Stomach (tissue), 9 donors: ENCODE measurements around the gene STK38. TPM values are rescaled to one million over a fixed set of nuclear protein-coding genes. Genes with fewer than 3 reads are reported as not detected.
"Not testable (repeated sequence)": the region's sequence is repeated elsewhere in the genome, so short reads cannot be mapped to it uniquely, and the experiment has no call there.

Source experiments
- DNase-seq, 2 donors: peaks; one replicate each; pipeline versions ENCODE4 v3.0.0 to v3.0.0-alpha.2; 2013 to 2019
- H3K27ac ChIP-seq, 5 donors: fragments of 200-600 bp in 4 of 5; sonication (generic) in 4 of 5; one replicate each; pipeline ENCODE4 v1.5.1; 2013 to 2019; ENCODE audit warnings: mild to moderate bottlenecking in 1 of 5, moderate library complexity in 1 of 5
- H3K27me3 ChIP-seq, 3 donors: fragments of 200-600 bp; sonication (generic); one replicate each; pipeline ENCODE4 v1.5.1; 2017 to 2019; ENCODE audit warnings: mixed run types in 1 of 3
- H3K36me3 ChIP-seq, 4 donors: fragments of 200-600 bp; sonication (generic); 1 replicate in 3 of 4; 2 replicates in 1 of 4; pipeline ENCODE4 v1.5.1; 2016 to 2019
- H3K4me1 ChIP-seq, 4 donors: fragments of 200-600 bp; sonication (generic); one replicate each; pipeline ENCODE4 v1.5.1; 2016 to 2019
- H3K4me3 ChIP-seq, 4 donors: fragments of 200-600 bp; sonication (generic) in 3 of 4; one replicate each; pipeline ENCODE4 v1.5.1; 2016 to 2019; ENCODE audit warnings: mild to moderate bottlenecking in 1 of 4
- H3K9me3 ChIP-seq, 4 donors: fragments of 200-600 bp; sonication (generic); one replicate each; pipeline ENCODE4 v1.5.1; 2016 to 2019
- CTCF ChIP-seq, 7 experiments: fragments of 450-650 bp in 4 of 7; fragments of 200-600 bp in 3 of 7; sonication (generic) in 3 of 7; IDR thresholded peaks; one replicate each; pipeline ENCODE4 v1.5.1; 2016 to 2019; ENCODE audit warnings: antibody characterized with exemption in 7 of 7, control low read depth in 2 of 7, mild to moderate bottlenecking in 1 of 7
- EP300 ChIP-seq: sonication (generic); formaldehyde crosslinking; IDR thresholded peaks from one replicate; pipeline ENCODE4 v1.6.1; 2017; ENCODE audit warnings: antibody characterized with exemption
- POLR2A ChIP-seq, 4 donors: fragments of 450-650 bp; IDR thresholded peaks; one replicate each; pipeline ENCODE4 v1.6.1; 2016; ENCODE audit warnings: antibody characterized with exemption in 4 of 4, control low read depth in 2 of 4, mild to moderate bottlenecking in 1 of 4, moderate library complexity in 1 of 4
- POLR2AphosphoS5 ChIP-seq, 3 donors: sonication (generic); formaldehyde crosslinking; IDR thresholded peaks; one replicate each; pipeline ENCODE4 v1.6.1; 2016; ENCODE audit warnings: antibody characterized with exemption in 3 of 3
- WGBS, 5 donors: extraction: QIAGEN DNeasy Blood & Tissue Kit in 3 of 5; methylation state at CpG; one replicate each; pipeline versions ENCODE4 v1.1.5 to v1.1.7; 2013 to 2018; 5-methylcytosine and 5-hydroxymethylcytosine counted together
- intact Hi-C: fragments of 100-400 bp; cut with DNase I; formaldehyde crosslinking; loops from one replicate; pipeline ENCODE4 v1.15.1; 2023; ENCODE audit warnings: low total_unique reads
- polyA plus RNA-seq, 3 donors: library from polyadenylated mRNA; stranded (reverse); fragments of 200-250 nt; gene quantifications; one replicate each; pipeline ENCODE4 v1.2.3, GENCODE V29; 2013
- total RNA-seq, 5 donors: library from RNA; depleted of rRNA; stranded (reverse); fragments of >200 nt; gene quantifications; one replicate each; pipeline versions ENCODE4 v1.1.0 to v1.2.3, GENCODE V29; 2014 to 2016
- donor health status: healthy with polysubstance abuse.
- donor health status: Bipolar disorder and iron deficiency.
- donor health status: healthy.

STK38 gene
- total and polyA plus RNA-seq, 8 donors, result 14.1 to 63.7 (median 24.0) TPM

- Histone ChIP-seq H3K36me3 (peaks cover 27 to 29% (median 27%) of the 10 kb centered on the region in 4 donors), H3K27me3 (no peaks in the 10 kb centered on the region), H3K4me3 (peak within 1 kb of the TSS; percentile 60 to 93 (median 76)), H3K9me3 (no peaks in the 10 kb centered on the region), H3K27ac (peak within 1 kb of the TSS; percentile 96 to 99 (median 97)), H3K4me1 (peaks cover 24 to 46% (median 37%) of the 10 kb centered on the region in 4 donors)
- 0 to 1% (median 0%) methylated on average over 54 to 58 of the region's 58 CpGs for WGBS, 5 donors
- peak; percentile 97 to 100 for DNase-seq
- TF ChIP-seq POLR2AphosphoS5 (IDR thresholded peaks at IDR 0.05), result peak; percentile 94 to 100 (median 100)
- peak in 2 of 4 donors; percentile 96 to 99 for TF ChIP-seq POLR2A (IDR thresholded peaks at IDR 0.05)
- TF ChIP-seq EP300, result no peak
- peak in 5 of 7 experiments; percentile 36 to 66 (median 52) for TF ChIP-seq CTCF (IDR thresholded peaks at IDR 0.05)
- intact Hi-C loops, result loop anchor here (5.0 kb wide), 1 partner anchor 42 kb away; no protein-coding TSS in a partner anchor
Observed at GRCh38 chr6:36594029-36594815, 46.9 kb upstream of the STK38 start, which contains the start of gene SRSF3. Gene SRSF3 (plus strand): TSS chr6:36594362. CDS start chr6:36596763, 2,401 bp downstream.

GRCh38 chr6:36593569-36594028 is 46.3 kb upstream of the STK38 start:
- H3K9me3 ChIP-seq, result no peaks in the 10 kb centered on the region
- peaks cover 18 to 40% (median 31%) of the 10 kb centered on the region in 4 donors for H3K4me1 ChIP-seq
- DNase-seq, result peak; percentile 74 to 85
- H3K27ac ChIP-seq, result peak overlapping the region; percentile 96 to 99 (median 97)
- H3K4me3 ChIP-seq, result peak overlapping the region; percentile 60 to 93 (median 76)
- WGBS, 5 donors, result 3 to 4% (median 3%) methylated on average over 15 of the region's 15 CpGs
- TF ChIP-seq CTCF (IDR thresholded peaks at IDR 0.05), result no peak
- no peak for TF ChIP-seq EP300
- TF ChIP-seq POLR2A (IDR thresholded peaks at IDR 0.05), result no peak
- no peak for TF ChIP-seq POLR2AphosphoS5 (IDR thresholded peaks at IDR 0.05)
- no peaks in the 10 kb centered on the region for H3K27me3 ChIP-seq
- intact Hi-C loops, result loop anchor here (5.0 kb wide), 1 partner anchor 41 kb away; no protein-coding TSS in a partner anchor
- H3K36me3 ChIP-seq, result peaks cover 21 to 23% (median 21%) of the 10 kb centered on the region in 4 donors

GRCh38 chr6:36592221-36592655 is 45.0 kb upstream of the STK38 start:
- no peaks in the 10 kb centered on the region for H3K27me3 ChIP-seq
- H3K27ac ChIP-seq, result peak overlapping the region in 2 of 5 donors; percentile 96 to 97
- H3K9me3 ChIP-seq, result no peaks in the 10 kb centered on the region
- no peak overlapping the region for H3K4me3 ChIP-seq
- TF ChIP-seq CTCF (IDR thresholded peaks at IDR 0.05), result no peak
- TF ChIP-seq EP300, result no peak
- TF ChIP-seq POLR2AphosphoS5 (IDR thresholded peaks at IDR 0.05), result no peak
- no peak for TF ChIP-seq POLR2A (IDR thresholded peaks at IDR 0.05)
- WGBS, 5 donors, result 76 to 89% (median 85%) methylated on average over 12 of the region's 12 CpGs
- intact Hi-C loops, result loop anchor here (5.0 kb wide), 1 partner anchor 40 kb away; no protein-coding TSS in a partner anchor
- H3K4me1 ChIP-seq, result peaks cover 4 to 27% (median 17%) of the 10 kb centered on the region in 4 donors
- no peak for DNase-seq
- H3K36me3 ChIP-seq, result peaks cover 7 to 9% (median 8%) of the 10 kb centered on the region in 4 donors

- intact Hi-C loops, result loop anchor here (5.0 kb wide), 1 partner anchor 38 kb away; no protein-coding TSS in a partner anchor
- WGBS, 5 donors, result 47 to 77% (median 74%) methylated on average over 1 of the region's 1 CpG
Observed at GRCh38 chr6:36590237-36590636, 43.0 kb upstream of the STK38 start.

GRCh38 chr6:36589025-36589400 is 41.7 kb upstream of the STK38 start:
- H3K27me3 ChIP-seq, intact Hi-C loops, H3K36me3 ChIP-seq, H3K27ac ChIP-seq, H3K9me3 ChIP-seq, H3K4me3 ChIP-seq, DNase-seq: not testable (repeated sequence)
- WGBS, 5 donors, result 91 to 95% (median 94%) methylated on average over 9 of the region's 9 CpGs
- H3K4me1 ChIP-seq, result peaks cover 0 to 16% (median 8%) of the 10 kb centered on the region in 4 donors

More at GRCh38 chr6:36590237-36590636, 43.0 kb upstream of the STK38 start:
- DNase-seq, result no peak
- TF ChIP-seq CTCF (IDR thresholded peaks at IDR 0.05), result no peak
- TF ChIP-seq POLR2A (IDR thresholded peaks at IDR 0.05), result no peak
- TF ChIP-seq POLR2AphosphoS5 (IDR thresholded peaks at IDR 0.05), result no peak
- no peak for TF ChIP-seq EP300
- H3K4me3 ChIP-seq, result no peak overlapping the region
- no peaks in the 10 kb centered on the region for H3K36me3 ChIP-seq
- no peaks in the 10 kb centered on the region for H3K9me3 ChIP-seq
- H3K27me3 ChIP-seq, result no peaks in the 10 kb centered on the region
- H3K4me1 ChIP-seq, result peaks cover 0 to 16% (median 8%) of the 10 kb centered on the region in 4 donors
- no peak overlapping the region for H3K27ac ChIP-seq
